ENCODE results near the gene GNG13. TPM values are rescaled to one million over a fixed set of nuclear protein-coding genes. Genes with fewer than 3 reads are reported as not detected.
A peak's percentile ranks its signal among the peaks of the same experiment; 100 is the strongest.

GNG13 gene
- total and polyA plus RNA-seq, 12 donors, result not detected

DNA sequence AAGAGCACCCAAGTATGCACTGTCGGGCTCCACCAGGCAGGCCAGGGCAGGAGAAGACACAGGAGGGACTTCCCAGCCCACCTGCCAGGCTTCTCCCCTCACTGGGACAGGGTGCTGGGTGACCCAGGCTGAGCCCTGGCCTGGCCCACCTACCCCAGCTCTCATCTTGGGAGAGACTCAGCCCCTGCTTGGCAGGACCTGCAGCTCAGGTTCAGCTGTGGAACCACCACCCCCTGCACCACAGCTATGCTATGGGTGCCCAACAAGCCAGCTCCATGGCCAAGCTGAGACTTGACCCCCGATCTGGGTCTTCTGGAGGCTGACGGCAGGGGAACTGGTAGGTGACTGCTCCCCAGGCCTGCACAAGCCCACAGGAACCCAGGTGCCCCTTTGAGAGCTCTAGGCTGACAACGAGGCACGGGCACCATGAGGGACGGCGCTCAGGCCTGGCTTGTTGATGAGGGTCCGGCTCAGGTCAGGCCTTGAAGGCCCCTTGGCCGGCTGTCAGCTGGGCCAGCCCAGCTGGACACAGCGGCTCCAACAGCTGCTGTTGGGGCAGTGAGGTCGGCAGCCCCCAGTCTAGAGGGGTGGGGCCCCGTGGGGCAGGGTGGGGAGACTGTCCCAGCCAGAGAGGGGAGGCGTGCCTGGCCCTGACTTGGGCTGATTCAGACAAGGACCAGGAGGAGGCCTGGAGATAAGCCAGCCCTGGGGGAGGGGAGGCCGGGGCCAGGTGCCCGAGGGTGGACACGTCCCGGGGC lies 17.0 kb downstream of the GNG13 start:
- Histone ChIP-seq H3K36me3 (replicated peaks in 1 of 2) (peaks cover 0 to 11% of the 10 kb centered on the region in 2 donors), H3K9me3 (replicated peaks in 1 of 3) (no peaks in the 10 kb centered on the region), H3K27ac (no peak overlapping the region), H3K4me3 (no peak overlapping the region), H3K27me3 (peaks cover 13% of the 10 kb centered on the region), H3K4me1 (replicated peaks in 1 of 2) (peaks cover 11 to 16% of the 10 kb centered on the region in 2 donors)
- 24 to 51% (median 35%) methylated on average over 4 to 17 of the region's 17 CpGs for WGBS, 4 donors
- TF ChIP-seq POLR2A (IDR thresholded peaks at IDR 0.05), result no peak
- TF ChIP-seq, protein P1, sequence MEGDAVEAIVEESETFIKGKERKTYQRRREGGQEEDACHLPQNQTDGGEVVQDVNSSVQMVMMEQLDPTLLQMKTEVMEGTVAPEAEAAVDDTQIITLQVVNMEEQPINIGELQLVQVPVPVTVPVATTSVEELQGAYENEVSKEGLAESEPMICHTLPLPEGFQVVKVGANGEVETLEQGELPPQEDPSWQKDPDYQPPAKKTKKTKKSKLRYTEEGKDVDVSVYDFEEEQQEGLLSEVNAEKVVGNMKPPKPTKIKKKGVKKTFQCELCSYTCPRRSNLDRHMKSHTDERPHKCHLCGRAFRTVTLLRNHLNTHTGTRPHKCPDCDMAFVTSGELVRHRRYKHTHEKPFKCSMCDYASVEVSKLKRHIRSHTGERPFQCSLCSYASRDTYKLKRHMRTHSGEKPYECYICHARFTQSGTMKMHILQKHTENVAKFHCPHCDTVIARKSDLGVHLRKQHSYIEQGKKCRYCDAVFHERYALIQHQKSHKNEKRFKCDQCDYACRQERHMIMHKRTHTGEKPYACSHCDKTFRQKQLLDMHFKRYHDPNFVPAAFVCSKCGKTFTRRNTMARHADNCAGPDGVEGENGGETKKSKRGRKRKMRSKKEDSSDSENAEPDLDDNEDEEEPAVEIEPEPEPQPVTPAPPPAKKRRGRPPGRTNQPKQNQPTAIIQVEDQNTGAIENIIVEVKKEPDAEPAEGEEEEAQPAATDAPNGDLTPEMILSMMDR (IDR thresholded peaks at IDR 0.05), result no peak
- peak; percentile 64 to 77 (median 75) for DNase-seq
- intact Hi-C loops (cut with DNase I), result loop anchor here in 1 of 2 donors (5.0 kb wide), 1 partner anchor 76 kb away; the partner anchor contains the start of gene FBXL16

DNA sequence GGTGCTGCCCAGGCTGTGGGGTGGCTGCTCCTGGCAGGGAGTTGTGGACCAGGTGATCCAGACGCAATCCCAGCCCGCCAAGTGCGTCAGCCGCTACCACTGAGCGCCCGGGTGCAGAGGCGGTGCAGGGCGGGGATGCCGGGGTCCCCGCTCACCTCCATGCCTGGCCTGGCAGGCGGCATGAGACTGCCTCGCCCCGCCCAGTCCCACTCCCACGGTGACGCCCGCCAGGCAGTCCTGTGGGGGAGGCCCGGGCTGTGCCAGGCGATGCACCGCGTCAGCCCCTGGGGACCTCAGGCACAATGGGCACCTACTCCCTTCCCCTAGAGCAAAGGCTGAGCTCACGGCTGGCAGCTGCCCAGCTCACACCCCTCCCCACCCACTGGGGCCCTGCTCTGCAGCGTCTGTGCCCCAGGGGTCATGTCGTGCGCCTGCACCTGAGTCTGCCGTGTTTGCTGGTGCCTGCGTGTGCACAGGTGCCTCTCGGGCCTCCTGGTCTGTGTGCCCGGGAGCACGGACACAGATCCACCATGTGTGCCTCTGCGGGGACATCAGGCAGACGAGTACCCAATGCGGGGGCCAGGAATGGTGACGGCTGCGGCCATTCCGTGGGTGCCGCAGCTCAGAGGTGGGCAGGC lies 17.6 kb downstream of the GNG13 start:
- H3K4me3 ChIP-seq, result no peak overlapping the region
- H3K27ac ChIP-seq, result no peak overlapping the region
- H3K27me3 ChIP-seq, result peaks cover 14% of the 10 kb centered on the region
- no peaks in the 10 kb centered on the region for H3K9me3 ChIP-seq (replicated peaks in 1 of 3)
- DNase-seq, result no peak
- TF ChIP-seq, protein P1 (IDR thresholded peaks at IDR 0.05), result no peak
- TF ChIP-seq POLR2A (IDR thresholded peaks at IDR 0.05), result no peak
- 66 to 100% (median 77%) methylated on average over 1 to 36 of the region's 36 CpGs for WGBS, 4 donors
- intact Hi-C loops (cut with DNase I), result loop anchor here in 1 of 2 donors (5.0 kb wide), 1 partner anchor 76 kb away; the partner anchor contains the start of gene FBXL16
- H3K36me3 ChIP-seq (replicated peaks in 1 of 2), result peaks cover 0 to 11% of the 10 kb centered on the region in 2 donors
- peaks cover 11 to 15% of the 10 kb centered on the region in 2 donors for H3K4me1 ChIP-seq (replicated peaks in 1 of 2)

DNA sequence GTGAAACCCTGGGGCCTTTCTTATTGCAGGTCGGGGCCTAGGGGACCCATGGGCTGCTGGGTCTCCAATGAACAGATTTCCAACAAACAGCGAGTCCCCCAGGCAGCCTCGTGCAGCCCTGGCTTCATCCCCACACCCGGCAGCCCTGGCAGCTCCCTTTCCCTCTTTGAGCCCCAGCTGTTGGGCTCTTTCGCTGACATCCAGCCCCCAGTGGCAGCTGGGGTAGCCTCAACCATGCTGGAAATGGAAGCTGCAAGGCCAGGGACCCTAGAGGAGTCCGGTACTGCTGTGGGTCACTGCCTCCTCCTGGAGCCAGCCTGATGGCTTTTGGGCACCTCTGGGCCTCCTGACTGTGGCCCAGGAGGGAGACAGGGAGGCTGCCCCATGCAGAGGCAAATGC lies 18.3 kb downstream of the GNG13 start:
- intact Hi-C loops (cut with DNase I), result loop anchor here in 1 of 2 donors (5.0 kb wide), 1 partner anchor 75 kb away; the partner anchor contains the start of gene FBXL16
- Histone ChIP-seq H3K4me3 (no peak overlapping the region), H3K4me1 (replicated peaks in 1 of 2) (peaks cover 8 to 11% of the 10 kb centered on the region in 2 donors), H3K9me3 (replicated peaks in 1 of 3) (no peaks in the 10 kb centered on the region), H3K27me3 (peaks cover 14% of the 10 kb centered on the region), H3K36me3 (replicated peaks in 1 of 2) (peaks cover 0 to 11% of the 10 kb centered on the region in 2 donors), H3K27ac (no peak overlapping the region)
- WGBS, 4 donors, result 49 to 81% (median 59%) methylated on average over 6 of the region's 6 CpGs; no CpG with 5 or more reads in 1 of the 4 donors
- DNase-seq, result no peak
- no peak for TF ChIP-seq POLR2A (IDR thresholded peaks at IDR 0.05)
- TF ChIP-seq, protein P1 (IDR thresholded peaks at IDR 0.05), result no peak

DNA sequence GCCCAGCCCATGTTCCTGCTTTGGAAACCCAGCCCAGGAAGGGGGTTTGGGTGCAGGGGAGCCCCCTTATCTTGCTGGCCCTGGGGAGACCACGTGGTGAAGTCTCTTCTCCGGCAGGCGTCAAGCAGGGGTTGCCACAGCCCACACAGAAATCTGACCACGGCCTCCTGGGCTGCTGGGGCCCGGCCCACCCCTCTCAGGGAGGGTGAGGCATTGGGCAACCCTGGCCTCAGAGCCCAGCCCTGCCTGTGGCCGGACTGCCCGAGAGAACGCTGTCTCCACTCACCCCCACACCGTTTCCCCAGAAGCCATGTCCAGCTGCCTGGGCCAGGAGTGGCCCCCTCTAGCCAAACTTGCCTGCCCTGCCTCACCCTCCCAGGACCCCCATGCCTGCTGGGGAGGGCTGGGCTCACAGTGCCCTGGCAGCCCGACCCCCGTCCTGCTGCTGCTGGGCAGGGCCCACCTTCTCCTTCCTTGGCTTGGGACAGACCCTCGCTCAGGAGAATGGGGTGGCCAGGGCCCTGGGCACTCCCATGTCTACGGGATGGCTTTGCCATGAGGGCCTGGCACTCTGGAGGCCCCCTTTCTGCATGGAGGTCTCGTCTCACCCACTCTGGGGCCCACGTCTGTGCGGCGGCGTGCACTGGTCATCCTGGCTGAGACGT lies 19.1 kb downstream of the GNG13 start:
- no peak overlapping the region for H3K27ac ChIP-seq
- H3K27me3 ChIP-seq, result peaks cover 14% of the 10 kb centered on the region
- no peaks in the 10 kb centered on the region for H3K9me3 ChIP-seq (replicated peaks in 1 of 3)
- intact Hi-C loops (cut with DNase I), result loop anchor here in 1 of 2 donors (5.0 kb wide), 1 partner anchor 74 kb away; the partner anchor contains the start of gene FBXL16
- 56 to 73% (median 67%) methylated on average over 4 to 19 of the region's 19 CpGs for WGBS, 4 donors
- TF ChIP-seq, protein P1 (IDR thresholded peaks at IDR 0.05), result no peak
- no peak for TF ChIP-seq POLR2A (IDR thresholded peaks at IDR 0.05)
- peaks cover 0 to 9% of the 10 kb centered on the region in 2 donors for H3K36me3 ChIP-seq (replicated peaks in 1 of 2)
- H3K4me3 ChIP-seq, result no peak overlapping the region
- H3K4me1 ChIP-seq (replicated peaks in 1 of 2), result peaks cover 4 to 7% of the 10 kb centered on the region in 2 donors
- DNase-seq, result no peak

Data from adrenal gland (tissue), 12 donors.